ENCODE data around the gene CRB3. TPM values are rescaled to one million over a fixed set of nuclear protein-coding genes. Genes with fewer than 3 reads are reported as not detected.

Gene CRB3
- total and polyA plus RNA-seq, 2 of the 13 experiments (the other 11 are each of a cell fraction or from before 2014, with no cell fraction given): 10.6 to 25.6 TPM

DNA sequence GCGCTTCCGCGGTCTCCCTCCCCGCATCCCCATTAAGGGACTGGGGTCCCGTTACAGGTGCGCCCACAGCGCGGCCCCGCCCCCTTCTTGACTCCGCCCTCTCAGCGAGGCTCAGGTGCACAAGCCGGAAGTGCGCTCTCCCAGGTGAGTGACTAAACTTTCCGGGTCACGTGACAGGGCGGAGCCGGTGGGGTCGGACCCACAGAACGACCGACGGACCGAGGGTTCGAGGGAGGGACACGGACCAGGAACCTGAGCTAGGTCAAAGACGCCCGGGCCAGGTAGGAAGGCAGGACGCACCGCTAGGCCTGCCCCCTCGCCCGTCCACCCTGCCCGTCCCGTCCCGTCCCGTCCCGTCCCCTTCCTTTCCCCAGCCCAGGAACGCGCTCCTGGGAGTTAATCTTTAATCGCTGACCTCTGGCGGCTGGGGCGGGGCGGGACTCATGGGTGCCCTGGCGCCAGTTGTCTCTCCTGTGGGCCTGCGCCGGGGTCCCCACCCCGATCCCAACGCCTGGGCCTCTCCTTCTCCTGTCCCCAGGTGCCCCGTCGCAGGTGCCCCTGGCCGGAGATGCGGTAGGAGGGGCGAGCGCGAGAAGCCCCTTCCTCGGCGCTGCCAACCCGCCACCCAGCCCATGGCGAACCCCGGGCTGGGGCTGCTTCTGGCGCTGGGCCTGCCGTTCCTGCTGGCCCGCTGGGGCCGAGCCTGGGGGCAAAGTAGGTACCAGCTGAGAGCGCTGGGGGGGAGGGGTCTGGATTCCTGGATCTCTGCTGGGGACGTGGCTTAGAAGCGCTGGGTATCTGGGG lies at the start of gene CRB3 (continued):
- TF ChIP-seq, protein P1, sequence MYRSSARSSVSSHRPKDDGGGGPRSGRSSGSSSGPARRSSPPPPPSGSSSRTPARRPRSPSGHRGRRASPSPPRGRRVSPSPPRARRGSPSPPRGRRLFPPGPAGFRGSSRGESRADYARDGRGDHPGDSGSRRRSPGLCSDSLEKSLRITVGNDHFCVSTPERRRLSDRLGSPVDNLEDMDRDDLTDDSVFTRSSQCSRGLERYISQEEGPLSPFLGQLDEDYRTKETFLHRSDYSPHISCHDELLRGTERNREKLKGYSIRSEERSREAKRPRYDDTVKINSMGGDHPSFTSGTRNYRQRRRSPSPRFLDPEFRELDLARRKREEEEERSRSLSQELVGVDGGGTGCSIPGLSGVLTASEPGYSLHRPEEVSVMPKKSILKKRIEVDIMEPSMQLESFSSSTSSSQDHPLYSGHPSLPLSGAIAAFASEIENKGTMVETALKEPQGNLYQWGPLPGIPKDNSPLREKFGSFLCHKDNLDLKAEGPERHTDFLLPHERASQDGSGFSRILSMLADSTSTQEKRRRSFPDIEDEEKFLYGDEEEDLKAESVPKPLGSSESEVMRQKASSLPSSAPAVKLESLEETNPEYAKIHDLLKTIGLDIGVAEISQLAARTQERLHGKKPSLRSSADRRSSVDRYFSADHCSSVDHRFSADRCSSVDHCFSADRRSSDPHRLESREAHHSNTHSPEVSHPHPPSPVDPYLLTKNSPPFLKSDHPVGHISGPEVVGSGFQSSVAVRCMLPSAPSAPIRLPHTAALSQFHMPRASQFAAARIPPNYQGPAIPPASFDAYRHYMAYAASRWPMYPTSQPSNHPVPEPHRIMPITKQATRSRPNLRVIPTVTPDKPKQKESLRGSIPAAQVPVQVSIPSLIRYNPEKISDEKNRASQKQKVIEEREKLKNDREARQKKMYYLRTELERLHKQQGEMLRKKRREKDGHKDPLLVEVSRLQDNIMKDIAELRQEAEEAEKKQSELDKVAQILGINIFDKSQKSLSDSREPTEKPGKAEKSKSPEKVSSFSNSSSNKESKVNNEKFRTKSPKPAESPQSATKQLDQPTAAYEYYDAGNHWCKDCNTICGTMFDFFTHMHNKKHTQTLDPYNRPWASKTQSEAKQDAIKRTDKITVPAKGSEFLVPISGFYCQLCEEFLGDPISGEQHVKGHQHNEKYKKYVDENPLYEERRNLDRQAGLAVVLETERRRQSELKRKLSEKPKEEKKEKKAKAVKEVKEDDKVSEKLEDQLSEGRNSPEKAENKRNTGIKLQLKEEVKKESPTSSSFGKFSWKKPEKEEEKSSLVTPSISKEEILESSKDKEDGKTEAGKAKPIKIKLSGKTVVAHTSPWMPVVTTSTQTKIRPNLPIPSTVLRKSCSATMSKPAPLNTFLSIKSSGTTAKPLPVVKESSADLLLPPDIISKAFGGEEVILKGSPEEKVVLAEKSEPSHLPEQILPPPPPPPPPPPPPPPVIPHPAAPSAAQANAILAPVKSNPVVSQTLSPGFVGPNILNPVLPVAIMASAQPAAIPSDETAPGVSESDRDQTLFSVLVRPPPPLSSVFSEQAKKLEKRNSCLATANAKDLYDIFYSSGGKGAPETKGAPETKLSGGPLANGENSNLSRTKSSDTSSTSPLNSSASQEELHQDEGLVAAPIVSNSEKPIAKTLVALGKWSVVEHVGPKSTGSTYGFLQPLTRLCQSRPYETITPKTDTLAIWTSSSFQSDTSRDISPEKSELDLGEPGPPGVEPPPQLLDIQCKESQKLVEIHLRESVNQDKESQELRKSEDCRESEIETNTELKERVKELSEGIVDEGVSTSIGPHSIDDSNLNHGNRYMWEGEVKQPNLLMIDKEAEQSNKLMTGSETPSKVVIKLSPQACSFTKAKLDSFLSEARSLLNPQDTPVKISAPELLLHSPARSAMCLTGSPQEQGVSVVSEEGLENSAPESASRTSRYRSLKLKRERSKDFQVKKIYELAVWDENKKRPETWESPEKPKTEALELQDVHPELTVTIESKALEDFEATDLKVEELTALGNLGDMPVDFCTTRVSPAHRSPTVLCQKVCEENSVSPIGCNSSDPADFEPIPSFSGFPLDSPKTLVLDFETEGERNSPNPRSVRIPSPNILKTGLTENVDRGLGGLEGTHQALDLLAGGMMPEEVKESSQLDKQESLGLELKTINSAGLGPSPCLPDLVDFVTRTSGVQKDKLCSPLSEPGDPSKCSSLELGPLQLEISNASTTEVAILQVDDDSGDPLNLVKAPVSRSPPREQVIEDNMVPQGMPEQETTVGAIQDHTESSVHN (CRISPR knock-in tag; IDR thresholded peaks at IDR 0.05): no peak
- TF ChIP-seq ZBTB38 (CRISPR knock-in tag; IDR thresholded peaks at IDR 0.05) (0 out of 2 replicates have a peak, but pooled peaks have one; percentile 20), ZNF776 (CRISPR knock-in tag; IDR thresholded peaks at IDR 0.05) (0 out of 2 replicates have a peak, but pooled peaks have one; percentile 15), RFXANK (CRISPR knock-in tag; IDR thresholded peaks at IDR 0.05) (no peak), KLF16 (CRISPR knock-in tag; IDR thresholded peaks at IDR 0.05) (0 out of 4 replicates have a peak, but pooled peaks of 1 of the 2 experiments have one; percentile 22), HOXA3 (CRISPR knock-in tag; IDR thresholded peaks at IDR 0.05) (peak; percentile 58), GLI4 (CRISPR knock-in tag; IDR thresholded peaks at IDR 0.05; ENCODE audit: borderline replicate concordance) (0 out of 2 replicates have a peak, but pooled peaks have one; percentile 36), ZSCAN25 (CRISPR knock-in tag; IDR thresholded peaks at IDR 0.05) (no peak), MYC (CRISPR knock-in tag; IDR thresholded peaks at IDR 0.05; ENCODE audit: borderline replicate concordance) (peak; percentile 32; the same call in 1 of the 2 replicates), HMGA1 (CRISPR knock-in tag; conservative IDR thresholded peaks at IDR 0.05) (no peak), HNRNPH1 (optimal IDR thresholded peaks at IDR 0.05; ENCODE audit: low read depth, low read length) (peak; percentile 68), ZNF747 (CRISPR knock-in tag; IDR thresholded peaks at IDR 0.05; ENCODE audit: borderline replicate concordance) (peak; percentile 83), NFKB2 (CRISPR knock-in tag; IDR thresholded peaks at IDR 0.05; ENCODE audit: borderline replicate concordance) (peak; percentile 38; the same call in 1 of the 2 replicates)
- TF ChIP-seq, protein P2, sequence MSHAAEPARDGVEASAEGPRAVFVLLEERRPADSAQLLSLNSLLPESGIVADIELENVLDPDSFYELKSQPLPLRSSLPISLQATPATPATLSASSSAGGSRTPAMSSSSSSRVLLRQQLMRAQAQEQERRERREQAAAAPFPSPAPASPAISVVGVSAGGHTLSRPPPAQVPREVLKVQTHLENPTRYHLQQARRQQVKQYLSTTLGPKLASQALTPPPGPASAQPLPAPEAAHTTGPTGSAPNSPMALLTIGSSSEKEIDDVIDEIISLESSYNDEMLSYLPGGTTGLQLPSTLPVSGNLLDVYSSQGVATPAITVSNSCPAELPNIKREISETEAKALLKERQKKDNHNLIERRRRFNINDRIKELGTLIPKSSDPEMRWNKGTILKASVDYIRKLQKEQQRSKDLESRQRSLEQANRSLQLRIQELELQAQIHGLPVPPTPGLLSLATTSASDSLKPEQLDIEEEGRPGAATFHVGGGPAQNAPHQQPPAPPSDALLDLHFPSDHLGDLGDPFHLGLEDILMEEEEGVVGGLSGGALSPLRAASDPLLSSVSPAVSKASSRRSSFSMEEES (CRISPR knock-in tag; IDR thresholded peaks at IDR 0.05): peak; percentile 60; the same call in 1 of the 2 replicates
- TF ChIP-seq, protein P3, sequence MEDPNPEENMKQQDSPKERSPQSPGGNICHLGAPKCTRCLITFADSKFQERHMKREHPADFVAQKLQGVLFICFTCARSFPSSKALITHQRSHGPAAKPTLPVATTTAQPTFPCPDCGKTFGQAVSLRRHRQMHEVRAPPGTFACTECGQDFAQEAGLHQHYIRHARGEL (CRISPR knock-in tag; IDR thresholded peaks at IDR 0.05): 0 out of 2 replicates have a peak, but pooled peaks have one; percentile 47
- TF ChIP-seq, protein P4, sequence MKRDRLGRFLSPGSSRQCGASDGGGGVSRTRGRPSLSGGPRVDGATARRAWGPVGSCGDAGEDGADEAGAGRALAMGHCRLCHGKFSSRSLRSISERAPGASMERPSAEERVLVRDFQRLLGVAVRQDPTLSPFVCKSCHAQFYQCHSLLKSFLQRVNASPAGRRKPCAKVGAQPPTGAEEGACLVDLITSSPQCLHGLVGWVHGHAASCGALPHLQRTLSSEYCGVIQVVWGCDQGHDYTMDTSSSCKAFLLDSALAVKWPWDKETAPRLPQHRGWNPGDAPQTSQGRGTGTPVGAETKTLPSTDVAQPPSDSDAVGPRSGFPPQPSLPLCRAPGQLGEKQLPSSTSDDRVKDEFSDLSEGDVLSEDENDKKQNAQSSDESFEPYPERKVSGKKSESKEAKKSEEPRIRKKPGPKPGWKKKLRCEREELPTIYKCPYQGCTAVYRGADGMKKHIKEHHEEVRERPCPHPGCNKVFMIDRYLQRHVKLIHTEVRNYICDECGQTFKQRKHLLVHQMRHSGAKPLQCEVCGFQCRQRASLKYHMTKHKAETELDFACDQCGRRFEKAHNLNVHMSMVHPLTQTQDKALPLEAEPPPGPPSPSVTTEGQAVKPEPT (CRISPR knock-in tag; IDR thresholded peaks at IDR 0.05; ENCODE audit: low read depth): peak; percentile 78; the same call in 1 of the 2 replicates

Measured in HepG2 (cell line).